NCI-H1092 (cell line): ENCODE measurements around the gene ZNF79.
"Not testable (repeated sequence)": the region's sequence is repeated elsewhere in the genome, so short reads cannot be mapped to it uniquely, and the experiment has no call there.

ENCODE experiments used
- DNase-seq: peaks from one replicate; lab custom pipeline; 2025; lab: John Stamatoyannopoulos, UW

Gene ZNF79

GRCh38 chr9:127457191-127457878, 33.2 kb downstream of the ZNF79 start:
- no peak for DNase-seq

GRCh38 chr9:127458921-127459320, 34.7 kb downstream of the ZNF79 start:
- no peak for DNase-seq

DNA sequence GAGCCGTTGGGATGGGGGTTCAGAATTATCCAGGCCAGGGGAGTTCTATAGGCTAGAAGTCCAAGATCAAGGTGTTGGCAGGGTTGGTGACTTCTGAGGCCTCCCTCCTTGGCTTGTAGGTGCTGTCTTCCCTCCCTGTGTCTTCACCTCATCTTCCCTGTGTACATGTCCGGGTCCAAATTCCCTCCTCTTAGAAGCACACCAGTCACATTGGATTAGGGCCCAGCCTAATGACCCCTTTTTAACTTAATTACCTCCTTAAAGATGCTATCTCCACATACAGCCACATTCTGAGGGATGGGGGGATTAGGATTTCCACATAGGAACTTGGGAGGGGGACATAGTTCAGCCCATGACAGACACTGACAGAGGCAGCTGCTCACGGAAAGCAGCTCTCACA, 39.2 kb downstream of the ZNF79 start:
- DNase-seq: no peak

- no peak for DNase-seq
Measured at GRCh38 chr9:127463911-127464310, 39.7 kb downstream of the ZNF79 start.

DNA sequence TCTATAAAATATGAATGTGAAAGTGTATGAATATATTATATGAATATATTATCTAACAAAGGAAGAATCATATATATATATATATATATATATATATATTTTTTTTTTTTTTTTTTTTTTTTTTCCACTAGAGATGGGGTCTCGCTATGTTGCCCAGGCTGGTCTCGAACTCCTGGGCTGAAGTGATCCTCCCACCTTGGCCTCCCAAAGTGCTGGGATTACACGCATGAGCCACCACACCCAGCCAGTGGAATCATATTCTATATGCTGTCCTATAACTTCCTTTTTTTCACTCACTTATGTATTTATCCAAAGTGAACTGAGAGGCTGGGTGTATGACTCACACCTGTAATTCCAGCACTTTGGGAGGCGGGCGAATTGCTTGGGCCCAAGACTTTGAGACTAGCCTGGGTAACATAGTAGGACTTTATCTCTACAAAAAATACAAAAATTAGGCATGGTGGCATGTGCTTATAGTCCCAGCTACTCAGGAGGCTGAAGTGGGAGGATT, 42.3 kb downstream of the ZNF79 start:
- not testable (repeated sequence) for DNase-seq

DNA sequence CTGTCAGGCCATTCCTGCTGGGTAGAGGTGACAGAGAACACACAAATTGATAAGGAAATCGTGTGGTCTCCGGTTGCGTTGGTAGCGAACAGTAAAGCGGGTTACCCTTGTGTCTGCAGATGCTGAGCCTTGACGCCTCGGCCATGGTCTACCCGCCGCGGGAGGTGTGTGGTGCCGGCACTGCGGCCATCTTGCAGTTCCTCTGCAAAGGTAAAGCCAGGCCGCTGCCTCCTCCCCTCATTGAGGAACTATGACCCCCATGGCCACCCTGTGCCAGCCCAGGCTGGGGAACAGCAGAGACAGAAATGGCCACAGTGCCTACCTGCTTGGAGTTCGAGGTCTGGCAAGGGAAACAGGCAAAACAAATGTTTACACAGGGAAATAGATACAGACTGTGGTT, 43.4 kb downstream of the ZNF79 start:
- DNase-seq: no peak

GRCh38 chr9:127470662-127471061, 46.5 kb downstream of the ZNF79 start:
- no peak for DNase-seq

DNA sequence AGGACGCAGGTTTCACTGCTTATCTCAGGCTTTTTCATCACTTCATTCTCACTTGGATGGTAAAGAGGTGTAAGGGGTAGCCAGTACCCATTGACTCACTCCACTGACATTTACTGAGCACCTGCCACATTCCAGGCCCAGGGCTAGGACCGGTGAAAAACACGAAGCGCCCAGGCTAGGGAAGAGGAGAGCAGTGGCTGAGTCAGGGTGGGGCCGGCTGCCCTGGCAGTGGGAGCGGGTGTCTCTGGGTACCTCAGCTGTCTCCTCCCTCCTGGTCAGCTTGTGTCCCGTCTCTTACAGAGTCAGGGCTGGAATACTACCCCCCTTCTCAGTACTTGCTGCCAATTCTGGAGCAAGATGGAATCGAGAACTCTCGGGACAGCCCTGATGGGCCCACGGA, 49.3 kb downstream of the ZNF79 start:
- no peak for DNase-seq

GRCh38 chr9:127473932-127474331, 49.8 kb downstream of the ZNF79 start:
- DNase-seq: no peak

GRCh38 chr9:127474592-127474991, 50.4 kb downstream of the ZNF79 start:
- DNase-seq: no peak

GRCh38 chr9:127479507-127480081, 55.4 kb downstream of the ZNF79 start:
- DNase-seq: no peak

DNA sequence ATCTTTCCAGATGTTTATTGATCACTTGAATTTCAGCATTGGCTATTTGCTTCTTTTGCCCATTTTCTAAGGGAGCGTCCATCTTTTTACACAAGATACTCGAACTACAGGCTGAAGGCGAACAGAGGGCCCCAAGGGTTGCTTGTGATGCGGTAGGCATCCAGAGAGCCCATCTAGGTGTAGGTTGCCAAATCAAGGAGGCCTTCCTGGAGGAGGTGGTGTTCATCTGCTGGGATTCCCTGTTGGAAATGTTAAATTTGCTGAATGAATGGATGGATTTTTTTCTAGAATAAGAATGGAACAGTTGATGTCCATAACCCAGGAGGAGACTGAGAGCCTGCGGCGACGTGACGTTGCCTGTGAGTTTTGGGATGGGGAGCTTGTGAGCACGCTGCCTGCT, 58.5 kb downstream of the ZNF79 start:
- no peak for DNase-seq

DNA sequence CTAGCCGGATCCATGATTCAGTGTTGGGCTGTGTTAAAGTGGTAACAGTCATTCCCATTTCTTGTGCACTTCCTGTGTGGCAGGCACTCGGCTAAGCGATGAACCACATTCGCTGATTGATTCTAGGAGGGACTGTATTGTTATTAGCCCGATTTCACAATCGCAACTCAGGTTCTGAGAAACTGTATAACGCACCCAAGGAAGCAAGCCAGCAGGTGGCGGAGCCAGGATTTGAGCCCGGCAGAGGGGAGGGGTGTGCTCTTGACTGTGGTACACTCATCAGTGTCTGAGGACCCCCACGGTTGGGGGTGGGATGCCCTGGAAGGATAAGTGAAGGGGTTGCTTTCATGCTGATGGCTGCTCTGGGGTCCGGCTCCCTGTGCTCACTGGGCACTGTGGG, 61.8 kb downstream of the ZNF79 start:
- DNase-seq: no peak

DNA sequence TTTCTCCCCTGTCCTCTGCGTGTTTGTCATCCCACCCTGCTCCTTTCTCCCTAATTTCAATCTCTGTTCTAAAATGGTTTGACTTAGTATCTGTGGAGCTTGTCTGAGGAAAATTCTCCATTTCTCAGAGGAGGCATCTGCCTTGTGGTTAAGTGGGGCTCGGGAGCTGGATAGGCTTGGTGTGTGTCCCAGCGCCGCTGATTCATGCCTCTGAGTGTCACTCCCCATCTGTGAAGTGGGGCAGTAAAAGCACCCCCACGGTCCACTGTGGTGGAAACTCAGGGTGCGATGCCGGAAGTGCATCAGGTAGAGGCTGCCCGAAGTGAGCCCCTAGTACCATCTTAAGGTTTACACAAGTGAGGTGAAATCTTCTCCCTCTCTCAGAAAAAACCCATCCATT, 64.8 kb downstream of the ZNF79 start:
- DNase-seq: no peak

DNA sequence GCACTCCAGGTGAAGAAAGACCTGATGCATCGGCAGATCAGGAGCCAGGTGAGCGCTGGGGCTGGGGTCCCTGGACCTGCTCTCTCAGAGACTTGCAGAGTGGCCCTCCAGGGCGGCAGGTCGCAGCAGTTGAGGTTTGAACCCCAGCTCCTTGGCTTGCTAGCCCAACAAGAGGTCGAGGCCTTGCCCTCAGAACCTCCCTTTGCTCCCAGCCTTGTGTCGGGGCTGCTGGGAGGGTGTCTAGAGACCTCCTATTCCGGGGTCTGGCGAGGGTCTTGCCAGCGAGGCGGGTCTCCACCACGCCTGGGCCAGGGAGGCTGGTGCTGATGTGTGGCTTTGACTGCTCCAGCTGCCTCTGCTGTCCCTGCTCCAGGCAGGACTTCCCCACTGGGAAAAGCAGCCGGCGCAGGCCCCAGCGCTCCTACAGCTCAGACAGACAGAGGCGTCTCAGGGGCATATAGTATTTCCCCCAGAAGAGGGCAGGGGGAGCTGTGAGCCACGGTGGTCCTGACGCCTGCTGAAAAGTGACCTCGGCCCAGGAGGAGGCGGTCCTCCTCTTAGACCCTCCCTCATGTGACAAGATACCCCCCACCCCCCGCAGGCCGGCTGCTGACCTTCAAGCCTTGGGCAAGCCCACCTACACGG, 65.4 kb downstream of the ZNF79 start:
- DNase-seq: no peak

DNA sequence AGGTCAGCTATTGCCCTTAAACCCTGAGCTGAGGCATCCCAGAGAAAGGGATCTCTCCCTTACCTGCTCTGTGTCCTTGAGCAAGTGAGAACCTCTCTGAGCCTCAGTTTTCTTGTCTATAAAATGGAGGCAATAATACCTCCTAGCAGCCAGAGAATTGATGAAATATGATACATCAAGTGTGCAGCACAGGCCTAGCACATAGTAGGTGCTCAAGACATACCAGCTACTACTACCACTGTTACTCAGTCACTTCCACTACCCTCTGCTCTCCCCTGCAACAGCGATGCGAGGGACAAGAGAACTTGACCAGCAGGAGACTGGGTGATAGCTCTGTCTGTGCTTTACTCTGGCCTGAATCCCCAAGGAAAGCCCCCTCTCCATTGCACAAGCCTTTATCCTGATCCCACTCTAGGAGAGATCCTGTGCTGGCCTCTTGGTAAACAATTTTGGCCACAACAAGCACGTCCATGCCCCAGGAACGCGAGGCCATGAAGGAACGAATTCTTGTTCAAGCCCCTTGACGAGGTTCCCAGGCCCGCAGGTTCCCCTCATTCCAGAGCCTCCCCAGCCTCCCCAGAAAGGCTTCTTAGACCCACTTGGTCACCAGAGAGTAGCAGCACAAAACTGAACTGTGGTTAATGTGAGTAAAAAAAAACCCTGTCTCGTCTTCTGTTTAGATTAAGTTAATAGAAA, 66.5 kb downstream of the ZNF79 start:
- DNase-seq: no peak

- no peak for DNase-seq
Measured at GRCh38 chr9:127491516-127491915, 67.3 kb downstream of the ZNF79 start.

GRCh38 chr9:127492616-127493015, 68.4 kb downstream of the ZNF79 start:
- no peak for DNase-seq

DNA sequence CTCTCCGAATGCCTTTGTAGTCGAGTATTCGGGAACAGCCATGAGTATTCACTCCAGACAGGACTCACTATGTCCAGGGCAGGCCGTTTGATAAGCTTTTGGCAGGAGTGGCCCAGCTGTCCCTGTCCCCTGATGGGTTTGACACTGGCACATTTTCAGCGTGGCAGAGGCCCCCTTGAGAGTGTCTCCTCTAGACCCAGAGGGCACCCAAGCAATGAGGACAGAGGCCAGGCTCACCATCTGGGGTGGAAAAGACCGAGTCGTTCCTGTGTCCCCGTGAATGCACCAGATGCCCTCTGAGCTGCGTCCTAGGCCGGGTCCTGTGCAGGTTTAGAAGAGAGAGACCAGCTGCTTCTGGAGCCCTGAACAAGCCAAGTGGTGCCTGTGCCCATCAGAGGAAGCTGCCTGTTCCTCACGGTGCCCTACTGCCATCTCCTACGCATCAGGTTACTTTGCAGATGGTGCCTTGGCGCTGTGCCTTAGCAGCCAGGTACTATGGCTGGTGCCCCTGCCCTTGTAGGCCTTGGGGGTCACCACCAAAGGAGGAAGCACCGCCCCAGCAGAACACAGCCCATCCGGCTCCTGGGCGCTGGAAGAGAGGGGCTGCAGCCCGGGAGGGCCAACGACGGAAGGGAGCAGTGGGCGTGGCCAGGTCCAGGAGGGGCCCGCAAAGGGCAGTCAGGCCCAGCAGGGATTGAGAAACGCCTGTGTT, 69.6 kb downstream of the ZNF79 start:
- DNase-seq: no peak

- no peak for DNase-seq
Measured at GRCh38 chr9:127494304-127494702, 70.1 kb downstream of the ZNF79 start.
